Measurements from ENCODE around the gene RANGAP1.

Gene RANGAP1

DNA sequence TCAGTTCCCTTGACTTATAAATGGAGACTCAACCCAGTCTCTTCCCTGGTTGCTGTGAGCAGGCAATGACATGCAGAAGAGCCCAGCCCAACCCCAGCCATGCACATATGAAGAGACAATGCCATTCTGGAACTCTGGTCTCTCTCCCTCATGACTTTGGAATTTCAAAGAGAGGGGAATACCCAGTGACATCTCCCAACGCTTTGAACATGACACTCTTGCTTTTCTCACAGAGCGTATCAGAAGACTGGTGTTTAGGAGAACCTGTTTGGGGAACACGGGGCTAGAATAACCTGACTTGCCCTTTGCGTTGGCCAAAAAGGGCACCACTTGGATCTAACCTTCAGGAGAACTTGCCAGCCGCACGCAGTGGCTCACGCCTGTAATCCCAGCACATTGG is 12.9 kb downstream of the RANGAP1 start:
- no peak overlapping the region for H3K4me3 ChIP-seq (ENCODE audit: low read depth, low read length)
- TF ChIP-seq CTCF (IDR thresholded peaks at IDR 0.05; ENCODE audit: insufficient read depth, low read depth, low read length, missing control alignments), result no peak
- DNase-seq (ENCODE audit: low read depth), result no peak

DNA sequence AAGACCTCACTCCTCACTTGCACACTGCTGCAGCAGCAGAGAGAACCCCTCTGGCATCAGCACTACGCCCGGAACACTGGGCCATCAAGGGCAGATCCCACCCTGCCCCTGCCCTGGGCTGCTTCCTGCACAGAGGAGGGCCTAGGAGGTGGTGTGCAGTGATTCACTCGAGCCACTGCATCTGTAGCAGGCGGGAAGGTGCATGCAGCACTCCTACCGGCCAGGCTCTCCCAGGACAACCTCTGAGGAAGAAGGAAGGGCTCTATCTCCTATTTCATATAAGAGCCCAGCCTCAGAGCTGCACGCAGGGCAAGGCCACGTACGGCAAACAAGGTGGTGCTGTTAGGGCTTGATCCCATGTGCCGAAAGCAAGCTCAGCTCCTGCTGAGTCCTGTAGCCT is 14.2 kb downstream of the RANGAP1 start:
- no peak overlapping the region for H3K4me3 ChIP-seq (ENCODE audit: low read depth, low read length)
- no peak for TF ChIP-seq CTCF (IDR thresholded peaks at IDR 0.05; ENCODE audit: insufficient read depth, low read depth, low read length, missing control alignments)

GRCh38 chr22:41267958-41268357 is 18.0 kb downstream of the RANGAP1 start:
- DNase-seq (ENCODE audit: low read depth), result no peak
- TF ChIP-seq CTCF (IDR thresholded peaks at IDR 0.05; ENCODE audit: insufficient read depth, low read depth, low read length, missing control alignments), result no peak
- no peak overlapping the region for H3K4me3 ChIP-seq (ENCODE audit: low read depth, low read length)

More for the DNA sequence above, 14.2 kb downstream of the RANGAP1 start:
- DNase-seq (ENCODE audit: low read depth), result no peak

- H3K4me3 ChIP-seq (ENCODE audit: low read depth, low read length), result no peak overlapping the region
- TF ChIP-seq CTCF (IDR thresholded peaks at IDR 0.05; ENCODE audit: insufficient read depth, low read depth, low read length, missing control alignments), result no peak
- DNase-seq (ENCODE audit: low read depth), result no peak
These were observed 21.5 kb downstream of the RANGAP1 start for GRCh38 chr22:41264408-41264941.

DNA sequence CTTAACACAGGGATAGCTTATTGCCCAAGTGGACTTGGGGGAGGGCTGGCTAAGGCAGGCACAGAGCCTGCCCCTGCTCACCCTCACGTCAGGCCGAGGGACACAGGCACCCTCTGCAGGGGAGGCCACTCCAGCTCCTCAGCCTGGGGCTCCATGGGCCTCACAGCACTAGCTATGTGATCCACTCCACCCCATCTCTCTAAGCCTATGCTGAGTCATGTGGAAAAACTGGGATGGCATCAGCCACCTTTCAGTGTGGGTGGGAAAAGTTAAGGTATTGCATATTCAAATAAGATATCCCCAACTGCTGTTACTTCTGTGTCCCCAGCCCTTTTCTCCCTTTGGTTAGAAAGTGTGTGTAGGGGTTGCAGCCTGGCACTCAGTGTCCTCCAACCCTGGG is 22.3 kb downstream of the RANGAP1 start:
- DNase-seq (ENCODE audit: low read depth), result no peak
- no peak for TF ChIP-seq CTCF (IDR thresholded peaks at IDR 0.05; ENCODE audit: insufficient read depth, low read depth, low read length, missing control alignments)
- H3K4me3 ChIP-seq (ENCODE audit: low read depth, low read length), result no peak overlapping the region

GRCh38 chr22:41262250-41262765 is 23.7 kb downstream of the RANGAP1 start:
- DNase-seq (ENCODE audit: low read depth), result no peak
- no peak for TF ChIP-seq CTCF (IDR thresholded peaks at IDR 0.05; ENCODE audit: insufficient read depth, low read depth, low read length, missing control alignments)
- no peak overlapping the region for H3K4me3 ChIP-seq (ENCODE audit: low read depth, low read length)
